ENCODE results near the gene TMEM51. TPM values are rescaled to one million over a fixed set of nuclear protein-coding genes. Genes with fewer than 3 reads are reported as not detected.

The TMEM51 gene, protein sequence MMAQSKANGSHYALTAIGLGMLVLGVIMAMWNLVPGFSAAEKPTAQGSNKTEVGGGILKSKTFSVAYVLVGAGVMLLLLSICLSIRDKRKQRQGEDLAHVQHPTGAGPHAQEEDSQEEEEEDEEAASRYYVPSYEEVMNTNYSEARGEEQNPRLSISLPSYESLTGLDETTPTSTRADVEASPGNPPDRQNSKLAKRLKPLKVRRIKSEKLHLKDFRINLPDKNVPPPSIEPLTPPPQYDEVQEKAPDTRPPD
- total RNA-seq, result not detected

DNA sequence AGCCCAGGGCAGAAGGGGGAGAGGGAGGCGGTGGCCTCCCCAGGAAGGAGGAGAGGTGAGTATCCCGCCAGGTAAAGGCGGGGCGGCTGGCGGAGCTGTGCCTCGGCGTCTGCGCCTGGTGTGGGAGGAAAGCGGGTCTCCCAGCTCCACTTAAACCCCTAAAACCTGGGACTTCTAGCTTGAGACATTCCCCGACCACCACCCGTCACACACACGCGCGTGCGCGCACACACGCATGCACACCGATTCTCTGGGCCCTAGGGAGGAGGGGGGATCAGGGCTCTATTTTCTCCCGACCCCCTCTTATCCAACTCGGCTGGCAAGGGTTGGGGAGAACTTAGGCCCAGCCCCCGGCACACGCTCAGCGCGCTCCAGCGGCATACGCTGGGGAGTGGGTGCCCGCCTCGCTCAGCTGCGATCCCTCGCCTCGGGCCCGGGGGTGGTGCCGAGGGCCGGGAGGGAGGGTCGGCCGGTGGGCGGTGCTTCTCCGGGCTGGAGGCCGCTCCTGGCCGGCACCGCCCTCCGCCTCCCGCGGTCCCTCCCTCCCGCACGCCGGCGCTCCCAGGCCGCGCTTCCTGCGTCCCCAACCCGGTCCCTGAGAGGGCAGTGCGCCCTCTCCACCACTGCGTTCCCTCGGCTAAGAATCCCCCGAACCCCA, at the start of gene TMEM51:
Gene TMEM51 (plus strand): TSS at position 564 of the 658 bp plus-strand sequence. CDS start 61,341 bp downstream, outside the sequence.
- no peak for DNase-seq

DNA sequence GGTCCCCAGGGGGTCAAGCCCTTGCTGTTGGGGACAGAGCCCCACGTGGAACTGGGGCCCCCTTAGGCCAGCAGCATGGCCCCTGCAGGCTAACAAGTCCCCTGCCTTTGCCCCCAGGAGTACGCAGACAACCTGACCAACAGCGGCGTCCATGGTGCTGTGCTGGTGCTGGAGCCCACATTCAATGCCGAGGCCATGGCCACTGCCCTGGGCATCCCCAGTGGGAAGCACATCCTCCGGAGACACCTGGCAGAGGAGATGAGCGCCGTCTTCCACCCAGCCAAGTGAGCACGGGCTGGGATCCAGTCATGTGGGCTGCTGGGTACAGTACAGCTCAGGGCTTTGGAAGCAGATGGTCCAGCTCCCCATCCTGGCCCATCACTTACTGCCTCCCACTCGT, 49.6 kb upstream of the TMEM51 start:
- DNase-seq, result no peak

DNA sequence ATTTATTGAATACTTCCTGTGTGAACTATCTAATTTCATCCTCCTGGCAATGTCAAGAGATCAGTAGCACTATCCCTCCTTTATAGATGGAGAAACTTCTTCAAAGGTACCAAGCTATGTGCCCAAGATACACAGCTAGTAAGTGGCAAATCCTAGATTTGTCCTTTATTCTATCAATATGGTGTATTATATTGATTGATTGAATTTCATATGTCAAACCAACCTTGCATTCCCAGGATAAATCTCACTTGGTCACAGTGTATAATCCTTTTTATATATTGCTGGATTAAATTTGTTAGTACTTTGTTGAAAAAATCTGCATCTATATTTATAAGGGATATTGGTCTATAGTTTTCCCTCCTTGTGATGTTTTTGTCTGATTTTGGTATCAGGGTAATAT, 48.8 kb upstream of the TMEM51 start:
- DNase-seq, result no peak

DNA sequence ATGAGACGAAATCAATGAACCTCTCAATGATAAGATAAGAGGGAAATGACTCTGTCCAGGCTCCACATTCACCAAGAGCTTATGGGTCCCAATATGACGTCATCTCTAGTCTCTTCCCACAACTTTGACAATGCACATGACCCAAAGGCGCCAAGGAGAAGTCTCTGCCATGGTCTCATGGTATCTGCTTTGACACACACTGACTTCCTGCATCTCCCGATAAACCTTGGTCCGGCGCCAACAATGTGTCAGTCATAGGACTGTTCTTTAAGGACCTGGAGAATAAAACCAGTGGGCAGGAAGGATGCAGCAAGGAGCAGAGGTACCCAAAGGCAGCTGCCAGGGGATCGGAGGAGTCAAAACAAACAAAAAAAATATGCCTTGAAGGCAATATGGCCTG, 46.9 kb upstream of the TMEM51 start:
- DNase-seq, result no peak

DNA sequence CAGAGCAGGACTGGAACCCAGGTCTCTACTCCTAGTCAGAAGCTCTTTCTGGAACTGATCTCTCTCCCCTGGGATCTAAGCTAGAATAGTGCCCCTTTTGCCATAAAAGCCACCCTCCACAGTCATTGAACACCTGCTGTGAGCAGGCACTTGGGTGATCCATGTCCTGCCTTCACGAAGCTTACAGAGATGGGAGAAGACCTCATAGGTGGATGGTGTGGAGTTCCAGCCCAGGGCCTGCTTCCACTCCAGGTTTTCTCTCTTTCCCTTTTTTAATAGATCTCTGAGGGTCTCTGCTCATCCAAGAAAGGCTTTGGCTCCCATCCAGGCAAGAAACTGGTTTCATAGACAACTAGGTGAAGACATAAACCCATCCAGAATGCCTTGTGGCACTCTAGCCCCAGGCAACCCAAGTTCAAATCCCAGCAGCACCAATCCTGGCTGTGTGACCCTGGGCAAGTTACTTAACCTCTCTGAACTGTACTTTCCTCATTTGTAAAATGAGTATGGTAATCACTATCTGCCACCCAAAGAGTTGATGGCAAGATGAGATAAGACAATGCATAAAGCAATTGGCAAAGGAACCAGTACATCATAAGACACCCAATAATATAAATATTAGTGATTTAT, 46.4 kb upstream of the TMEM51 start:
- no peak for DNase-seq

DNA sequence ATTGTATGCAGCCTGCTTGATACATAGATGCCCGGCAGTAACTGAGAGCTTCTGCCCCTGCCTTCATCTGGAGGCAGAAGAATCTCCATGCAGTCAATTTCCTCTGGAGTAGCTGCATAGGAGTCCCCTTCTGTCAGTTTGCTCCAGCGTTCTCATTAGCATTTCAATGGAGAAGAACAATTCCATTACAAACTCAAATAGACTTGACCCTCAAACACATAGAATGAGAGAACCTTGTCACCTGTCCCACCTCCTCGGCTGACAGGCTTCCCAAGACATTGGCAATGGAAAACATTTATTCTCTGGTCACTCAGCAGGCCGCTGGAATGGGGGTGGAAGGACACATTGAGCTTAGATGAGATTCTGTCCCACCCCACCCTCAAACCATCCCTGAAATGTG, 45.6 kb upstream of the TMEM51 start:
- DNase-seq, result no peak

DNA sequence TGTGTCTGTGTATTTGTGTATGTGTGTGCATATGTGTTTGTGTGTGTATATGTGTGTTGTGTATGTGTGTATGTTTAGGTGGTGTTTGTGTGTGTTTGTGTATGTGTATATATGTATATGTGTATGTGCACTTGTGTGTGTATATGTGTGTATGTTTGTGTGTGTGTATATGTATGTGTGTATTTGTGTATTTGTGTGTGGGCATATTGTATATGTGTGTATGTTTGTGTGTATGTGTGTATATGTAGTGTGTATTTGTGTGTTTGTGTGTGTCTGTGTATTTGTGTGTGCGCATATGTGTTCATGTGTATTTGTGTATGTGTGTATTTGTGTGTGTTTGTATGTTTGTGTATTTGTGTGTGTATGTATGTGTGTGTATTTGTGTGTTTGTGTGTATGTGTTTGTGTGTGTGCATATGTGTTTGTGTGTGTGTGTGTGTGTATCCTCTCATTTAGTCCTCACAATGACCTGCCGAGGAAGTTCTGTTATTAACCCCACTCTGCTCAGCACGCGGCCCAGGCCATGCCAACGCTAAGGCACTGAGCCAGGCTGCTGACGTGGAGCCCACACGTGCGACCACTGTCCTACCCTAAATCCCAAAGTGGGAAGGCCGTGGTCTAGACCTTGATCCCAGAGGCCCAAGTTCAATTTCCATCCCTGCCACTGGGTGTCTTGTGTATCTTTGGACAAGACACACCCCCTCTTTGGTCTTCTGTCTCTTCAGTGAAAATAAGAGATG, 43.2 kb upstream of the TMEM51 start:
- no peak for DNase-seq

DNA sequence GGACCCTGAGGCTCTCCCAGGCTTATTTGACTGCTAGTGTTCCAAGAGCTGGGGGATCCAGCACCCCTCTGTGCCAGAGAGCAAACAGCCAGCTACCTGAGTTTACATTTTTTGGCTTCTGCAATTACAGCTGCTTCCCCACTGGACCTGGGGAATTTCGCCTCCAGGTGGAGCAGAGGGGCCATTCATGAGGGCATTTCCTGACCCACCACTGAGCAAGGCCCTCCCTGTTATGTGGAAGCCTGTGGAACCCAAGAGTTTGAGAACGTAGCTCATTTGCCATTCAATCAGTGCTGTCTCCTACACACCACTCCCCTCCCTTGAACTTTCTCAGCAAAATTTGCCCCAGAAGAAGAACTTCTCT, 42.7 kb upstream of the TMEM51 start:
- DNase-seq, result no peak

DNA sequence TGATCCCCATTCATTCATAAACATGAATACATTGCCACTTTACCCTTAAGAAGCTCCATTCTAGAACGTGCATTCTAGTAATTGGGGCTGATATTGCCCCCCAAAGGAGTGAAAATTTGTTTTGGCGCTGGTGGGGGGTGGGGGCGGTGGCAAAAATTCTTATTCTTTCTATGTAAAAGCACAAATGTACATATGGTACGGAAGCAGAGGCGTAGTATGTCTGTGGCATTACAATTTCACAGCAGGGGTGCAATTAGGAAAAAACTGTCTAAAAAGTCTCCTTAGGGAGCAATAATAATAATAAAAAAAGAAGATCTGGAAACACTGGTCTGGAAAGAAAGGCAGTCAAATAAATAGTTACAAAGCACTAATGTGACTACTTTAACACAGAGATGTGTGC, 40.4 kb upstream of the TMEM51 start:
- DNase-seq, result no peak

DNA sequence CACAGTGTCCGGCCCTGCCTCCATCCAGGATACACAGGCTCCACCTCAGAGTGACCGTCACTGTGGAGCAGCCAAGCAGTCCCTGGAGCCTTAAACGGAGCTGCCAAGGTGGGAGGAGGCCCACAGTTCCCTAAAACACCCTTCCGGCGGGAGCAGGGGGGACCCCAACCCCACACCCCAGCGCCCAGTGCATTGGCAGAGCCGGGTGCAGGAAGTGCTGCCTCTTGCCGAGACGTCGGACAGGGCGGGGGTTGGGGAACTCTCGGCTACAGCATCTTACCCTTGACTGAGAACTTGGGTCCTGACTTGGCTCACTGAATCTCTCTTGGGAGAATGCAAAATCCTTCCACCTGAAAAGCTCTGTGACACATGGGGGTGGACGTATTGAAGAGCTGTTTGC, 38.7 kb upstream of the TMEM51 start:
- DNase-seq, result no peak

DNA sequence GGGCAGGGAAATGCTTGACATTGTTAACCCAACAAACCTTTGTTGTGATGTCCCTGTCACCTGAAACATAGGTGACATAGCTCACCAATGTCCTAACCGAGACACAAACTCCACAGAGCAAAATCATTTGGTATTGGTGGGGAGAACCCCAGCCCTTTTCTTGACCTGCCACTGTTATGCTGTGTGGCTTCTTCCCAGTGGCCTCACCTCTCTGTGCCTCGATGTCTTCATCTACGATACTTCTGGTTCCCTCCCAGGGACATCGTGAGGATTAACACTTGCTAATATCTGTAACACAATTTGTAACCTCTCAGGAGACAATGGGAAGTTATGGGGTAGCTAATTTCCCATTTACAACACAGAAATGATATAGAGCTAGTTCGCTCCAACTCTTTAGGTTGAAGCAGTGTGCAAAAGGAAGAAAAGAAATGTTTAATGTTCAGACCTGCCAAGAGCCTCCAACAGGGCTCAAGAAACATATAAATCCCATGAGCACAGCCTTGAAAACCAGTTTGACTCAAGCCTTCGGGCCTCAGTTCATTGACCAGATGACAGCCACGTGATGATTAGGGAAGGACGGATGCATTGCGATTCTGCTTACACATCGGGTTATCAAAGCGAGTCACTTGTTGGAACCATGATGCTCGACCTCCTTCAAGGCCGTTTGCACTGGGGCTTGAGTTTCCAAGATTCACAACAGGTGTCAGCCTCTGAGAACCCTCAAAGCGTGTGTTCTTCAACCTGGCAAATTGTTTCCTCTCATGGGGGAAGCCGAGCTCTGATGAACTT, 37.8 kb upstream of the TMEM51 start:
- no peak for DNase-seq

DNA sequence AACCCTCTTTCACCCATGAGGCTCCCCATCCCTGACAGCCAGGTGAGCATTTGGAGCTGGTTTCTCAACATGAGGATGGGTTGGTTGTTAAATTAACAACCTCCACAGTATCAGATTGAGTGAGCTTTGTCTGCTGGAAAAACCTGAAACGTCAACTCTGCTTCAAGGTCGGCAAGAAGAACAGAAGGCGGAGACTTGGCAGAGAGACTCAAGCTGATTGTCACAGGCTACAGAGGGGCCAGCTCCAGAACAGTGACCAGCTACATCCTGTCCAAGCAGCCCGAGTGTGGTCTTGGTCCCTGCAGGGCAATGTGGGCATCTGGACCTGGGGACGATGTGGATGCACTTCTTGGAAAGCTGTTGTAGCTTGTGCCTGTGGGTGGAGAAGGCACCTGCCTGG, 36.6 kb upstream of the TMEM51 start:
- no peak for DNase-seq

DNA sequence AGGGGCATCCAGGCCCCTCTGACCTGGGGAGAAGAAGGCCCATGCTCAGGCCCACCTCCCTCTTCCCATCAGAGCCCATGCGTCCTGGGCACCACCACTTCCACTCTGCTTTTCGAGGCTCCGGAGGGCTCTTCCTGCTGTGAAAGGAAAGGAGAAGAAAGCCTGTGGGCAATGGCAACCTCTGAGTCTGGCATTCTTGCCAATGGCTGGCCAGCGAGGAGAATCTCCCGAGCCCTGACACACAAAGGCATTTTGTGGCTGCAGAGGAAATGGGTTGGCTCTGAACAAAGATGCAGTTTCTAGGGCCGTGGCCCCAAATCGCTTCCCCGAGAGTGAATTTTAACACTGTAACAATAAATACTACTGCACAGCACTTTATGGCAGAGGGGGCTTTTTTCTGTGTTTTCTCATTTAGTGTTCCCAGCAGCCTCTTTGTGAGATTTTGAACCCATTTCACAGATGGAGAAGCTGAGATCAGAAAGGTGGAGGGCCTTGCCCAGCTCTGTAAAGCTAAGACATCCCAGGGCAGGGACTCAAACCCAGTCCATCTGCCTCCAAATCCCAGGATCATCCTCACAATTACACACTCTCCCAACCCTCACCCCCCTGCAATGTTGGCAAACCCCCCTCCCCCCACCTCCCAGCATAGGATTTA, 35.7 kb upstream of the TMEM51 start:
- no peak for DNase-seq

DNA sequence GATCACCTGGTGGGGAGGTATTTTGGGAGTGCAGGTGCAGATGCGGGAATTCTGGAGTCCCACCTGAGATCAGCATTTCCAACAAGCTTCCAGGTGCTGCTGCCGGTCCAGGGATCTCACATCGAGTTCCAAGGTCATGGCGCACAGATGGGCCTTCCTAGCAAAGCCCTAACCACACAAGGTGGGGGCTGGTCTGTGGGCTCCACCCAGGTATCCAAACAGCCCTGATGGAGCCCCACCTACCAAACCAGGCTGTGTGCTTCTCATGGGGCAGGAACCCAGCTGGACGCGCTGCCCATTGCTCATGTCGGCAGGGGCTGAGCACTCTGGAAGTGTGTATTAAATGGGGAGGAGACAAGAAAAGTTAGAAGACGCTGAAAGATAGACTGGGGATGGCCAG, 35.0 kb upstream of the TMEM51 start:
- no peak for DNase-seq

DNA sequence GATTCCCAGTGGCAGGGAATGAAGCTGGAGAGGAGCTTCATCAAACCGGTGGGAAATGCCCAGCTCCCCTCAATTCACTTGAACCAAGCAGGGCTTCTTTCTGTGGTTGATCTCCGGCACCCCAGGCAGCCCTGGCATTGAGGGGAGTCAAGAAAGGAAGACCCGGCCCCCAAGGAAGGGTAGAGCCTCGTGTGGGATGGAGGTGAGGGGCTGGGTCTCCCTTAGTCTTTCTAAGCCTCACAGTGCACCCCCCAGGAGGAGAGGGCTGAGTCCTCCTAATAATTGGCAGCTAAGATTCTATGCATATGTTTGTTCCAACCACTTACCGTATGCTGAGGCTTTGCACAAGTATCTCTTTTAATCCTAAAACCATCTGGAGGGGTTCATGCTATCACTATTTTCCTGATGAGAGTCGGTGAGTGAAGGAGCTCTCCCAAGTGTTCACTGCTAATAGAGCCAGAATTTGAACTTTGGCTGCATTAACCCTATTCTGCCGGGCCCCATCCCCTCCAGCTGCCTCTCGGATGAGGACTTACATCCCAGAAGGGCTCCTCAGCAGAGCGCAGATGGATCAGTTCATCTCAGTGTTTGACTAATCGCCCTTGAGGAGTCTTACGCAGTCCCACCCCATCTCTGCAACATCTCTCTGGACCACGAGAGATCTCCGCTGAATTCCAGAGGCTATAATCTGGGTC, 33.1 kb upstream of the TMEM51 start:
- DNase-seq, result no peak

DNA sequence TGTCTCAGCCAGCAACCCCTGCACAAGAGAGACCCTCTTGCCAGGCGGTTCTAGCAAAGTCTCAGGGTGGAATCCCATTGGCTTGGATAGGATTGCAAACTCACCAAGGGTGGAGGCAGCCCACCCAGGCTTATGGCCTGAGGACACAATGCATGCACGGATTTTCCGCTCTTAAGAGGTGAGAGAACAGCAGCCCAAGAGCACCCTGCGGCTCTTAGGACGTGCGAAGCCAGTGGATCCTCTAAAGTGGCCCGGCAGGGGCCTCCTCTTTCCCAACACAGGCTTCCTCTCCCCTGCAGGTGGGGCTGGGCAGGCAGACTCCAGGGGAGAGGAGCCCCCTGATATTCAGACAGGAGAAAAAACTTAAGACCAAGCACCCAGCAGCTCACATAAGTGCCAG, 31.2 kb upstream of the TMEM51 start:
- no peak for DNase-seq

DNA sequence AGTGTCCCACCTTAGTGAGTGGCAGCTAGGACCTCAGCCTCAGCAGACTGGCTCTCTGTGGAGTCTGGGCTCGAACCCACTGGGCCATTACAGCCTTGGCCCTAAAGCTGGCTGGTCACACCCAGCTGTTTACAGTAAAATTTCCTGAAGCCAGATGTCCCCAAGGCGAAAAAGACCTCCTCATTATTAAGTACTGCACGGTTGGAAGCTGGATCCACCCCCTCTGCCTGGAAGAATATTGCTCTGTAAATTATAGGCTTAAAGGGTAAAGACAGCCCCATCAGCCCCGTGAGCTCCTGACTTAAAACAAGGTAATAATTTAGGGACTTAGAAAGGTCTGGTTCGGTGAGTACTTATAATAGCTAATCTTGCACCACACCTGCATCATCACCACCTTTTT, 30.3 kb upstream of the TMEM51 start:
- DNase-seq, result no peak

DNA sequence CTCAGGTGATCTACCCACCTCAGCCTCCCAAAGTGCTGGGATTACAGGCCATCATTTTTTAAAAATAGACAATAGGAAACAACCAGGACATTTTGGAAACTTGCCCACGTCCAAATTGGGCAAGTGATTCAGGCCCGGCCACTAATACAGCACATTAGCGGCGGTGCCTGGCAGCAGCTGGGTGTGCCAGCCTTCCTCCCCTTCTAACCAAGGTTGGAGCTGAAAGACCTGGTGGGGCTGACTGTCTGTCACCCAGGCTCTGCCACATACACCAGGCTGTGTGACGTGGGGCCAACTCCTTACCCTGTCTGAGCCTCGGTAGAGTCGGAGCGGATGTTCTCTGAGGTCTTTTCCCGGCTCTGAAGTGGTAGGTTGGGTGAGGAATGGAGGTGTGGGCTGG, 29.6 kb upstream of the TMEM51 start:
- DNase-seq, result no peak

DNA sequence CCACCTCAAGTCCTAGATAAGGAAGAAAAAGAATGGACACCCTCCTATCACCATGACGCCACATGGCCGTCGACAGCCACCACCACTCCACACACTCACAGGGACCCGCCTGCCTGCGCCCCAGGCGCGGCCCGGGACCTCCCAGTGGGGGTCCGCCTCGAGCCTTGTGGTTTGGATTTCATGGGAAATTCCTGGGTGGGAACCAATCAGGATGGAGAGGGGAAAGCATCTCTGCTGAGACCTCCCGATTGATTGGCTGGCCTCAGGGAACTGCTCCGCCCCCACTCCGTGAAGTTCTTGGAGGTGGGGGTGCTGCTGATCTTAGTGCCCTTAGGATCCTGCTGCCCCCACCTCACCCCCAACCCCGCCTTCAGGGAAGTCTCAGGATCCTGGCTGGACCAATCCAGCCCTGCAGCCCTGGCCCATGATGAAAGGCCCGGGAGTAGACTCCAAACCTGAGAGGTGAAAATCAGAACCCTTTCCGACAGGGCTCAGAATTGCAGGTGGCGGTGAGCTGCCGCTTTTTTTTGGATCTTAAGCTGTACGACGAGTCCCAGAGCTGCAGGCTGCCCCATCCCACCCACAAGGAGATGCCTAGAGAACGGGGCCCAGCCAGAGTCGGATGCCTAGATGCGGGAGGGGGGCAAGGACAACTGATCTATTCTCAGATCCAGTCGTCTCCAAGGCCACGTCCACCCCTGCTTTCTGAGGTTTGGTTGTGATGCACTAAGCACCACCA, 29.0 kb upstream of the TMEM51 start:
- no peak for DNase-seq

DNA sequence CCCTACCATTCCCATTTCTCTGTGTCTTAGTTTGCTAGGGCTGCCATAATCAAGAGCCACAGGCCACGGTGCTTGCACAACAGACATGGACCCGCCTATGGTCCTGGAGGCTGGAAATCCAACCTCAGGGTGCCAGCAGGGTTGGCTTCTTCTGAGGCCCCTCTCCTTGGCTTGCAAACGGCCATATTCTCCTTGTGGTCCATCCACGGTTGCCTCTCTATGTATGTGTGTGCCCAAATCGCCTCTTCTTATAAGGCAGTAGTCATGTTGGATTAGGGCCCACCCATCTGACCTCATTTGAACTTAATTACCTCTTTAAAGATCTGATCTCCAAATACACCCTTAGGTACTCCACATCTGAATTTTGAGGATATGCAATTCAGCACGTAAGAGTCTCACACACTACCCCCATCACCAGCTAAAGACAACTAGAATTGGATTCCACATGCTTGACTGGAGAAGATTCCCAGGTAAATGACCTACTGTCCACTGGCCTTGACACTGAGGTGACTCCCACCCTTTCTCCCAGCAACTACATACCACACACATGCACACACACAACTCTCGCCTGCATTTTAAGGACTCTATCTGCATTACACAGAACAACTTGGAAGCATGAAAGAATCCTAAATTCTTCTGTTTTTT, 28.3 kb upstream of the TMEM51 start:
- no peak for DNase-seq

DNA sequence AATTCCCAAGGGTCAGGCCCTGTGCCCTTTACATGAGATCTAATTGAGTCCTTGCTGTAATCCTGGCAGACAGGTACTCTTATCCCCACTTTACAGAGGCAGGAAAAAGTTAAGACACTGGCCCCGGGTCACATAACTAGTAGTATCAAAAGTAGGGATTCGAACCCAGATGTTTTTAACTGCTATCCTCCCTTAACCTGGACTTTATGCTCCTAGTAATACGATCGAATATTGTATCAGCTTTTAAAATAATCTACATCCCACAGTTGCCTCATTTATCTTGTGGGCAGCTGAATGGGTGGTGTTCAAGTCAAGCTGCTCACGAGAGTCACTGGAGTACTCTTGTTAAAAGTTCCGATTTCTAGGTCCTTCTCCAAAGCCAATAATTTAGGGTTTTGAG, 25.5 kb upstream of the TMEM51 start:
- DNase-seq, result no peak
